GM10266 (cell line): Measurements from ENCODE around the gene HHAT.

Experiments used
- DNase-seq: peaks from one replicate; pipeline ENCODE4 v3.0.0; 2012; ENCODE audit errors: extremely low spot score
- CTCF ChIP-seq: IDR thresholded peaks from 2 replicates; pipeline ENCODE4 v1.5.1; 2012; ENCODE audit warnings: mild to moderate bottlenecking, low read depth; ENCODE audit not compliant: control insufficient read depth, insufficient read depth; ENCODE audit errors: missing control alignments

The HHAT gene

GRCh38 chr1:210374600-210374953 is 45.9 kb downstream of the HHAT start:
- TF ChIP-seq CTCF = no peak
- DNase-seq = no peak

DNA sequence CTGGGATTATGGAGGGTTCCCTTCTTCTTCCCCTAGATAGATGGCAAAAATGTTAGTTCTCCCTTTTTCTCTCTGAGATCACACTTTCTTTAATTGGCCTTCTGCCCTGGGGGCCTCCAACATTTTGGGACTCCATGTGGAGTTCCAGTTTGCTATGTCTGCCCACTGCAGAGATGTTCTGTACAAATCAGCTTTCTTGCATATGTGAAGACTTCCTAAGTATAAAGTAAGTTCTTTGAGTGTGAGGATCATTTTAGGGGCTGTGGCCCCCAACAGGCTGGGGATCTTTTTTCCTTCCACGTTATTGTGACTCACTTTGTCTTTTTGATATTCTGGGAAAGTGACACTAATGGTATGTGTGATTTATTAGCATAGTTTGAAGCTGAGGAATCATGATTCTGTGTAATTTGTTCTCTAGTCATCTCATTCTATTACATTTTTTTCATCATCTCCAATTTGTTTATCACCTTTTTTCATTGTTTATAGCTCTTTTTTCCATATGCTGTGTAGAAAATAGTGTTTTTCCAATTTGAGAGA is 48.2 kb downstream of the HHAT start:
- TF ChIP-seq CTCF = no peak
- DNase-seq = no peak

DNA sequence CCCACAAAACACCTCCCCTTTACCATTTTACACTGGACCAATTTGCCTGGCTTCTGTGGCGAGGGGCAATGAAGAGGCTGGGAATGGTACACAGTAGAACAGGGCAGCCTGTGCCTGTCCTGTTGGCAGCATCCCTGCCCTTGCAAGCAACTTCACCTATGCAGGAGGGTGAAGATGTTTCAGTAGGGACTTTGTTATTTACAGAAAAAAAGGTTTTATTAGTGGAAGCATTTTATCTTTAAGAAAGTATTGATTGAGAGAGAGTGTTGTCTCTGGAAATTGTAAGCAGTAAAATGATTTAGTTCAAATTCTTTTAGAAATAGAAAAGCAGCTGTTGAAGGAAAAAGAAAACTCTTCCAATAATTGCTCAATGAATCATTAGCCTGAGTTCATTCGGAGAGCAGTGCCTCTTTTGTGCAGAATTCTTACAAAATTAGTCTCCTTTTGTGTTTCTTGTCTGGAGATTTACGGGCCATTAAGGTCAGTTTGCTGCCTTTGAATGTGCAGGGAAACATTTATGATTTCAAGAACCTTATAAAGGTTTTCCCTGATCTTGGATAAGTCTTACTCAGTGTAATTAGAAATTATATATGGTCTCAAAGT is 49.1 kb downstream of the HHAT start:
- no peak for DNase-seq
- no peak for TF ChIP-seq CTCF

DNA sequence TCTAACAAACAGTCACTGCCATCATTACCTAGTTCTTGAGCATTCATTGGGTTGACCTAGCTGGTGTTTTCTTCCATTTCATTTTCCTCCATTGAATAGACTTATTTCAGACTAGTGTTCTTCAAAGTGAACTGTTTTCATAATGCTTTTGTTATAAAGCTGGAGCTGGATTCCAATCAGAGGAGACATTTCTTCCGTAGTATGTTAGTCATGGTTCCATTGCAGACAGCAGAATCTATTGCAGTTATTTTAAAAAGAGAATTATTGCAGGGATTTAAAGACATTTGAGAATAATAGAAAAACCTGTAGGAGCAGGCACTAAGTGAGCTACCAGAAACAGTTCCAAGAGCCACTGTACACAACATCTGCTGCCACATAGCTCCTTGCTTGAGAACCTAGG is 50.0 kb downstream of the HHAT start:
- TF ChIP-seq CTCF = no peak
- DNase-seq = no peak

GRCh38 chr1:210381934-210382333 is 53.2 kb downstream of the HHAT start:
- DNase-seq = no peak
- no peak for TF ChIP-seq CTCF

GRCh38 chr1:210384625-210385024 is 55.9 kb downstream of the HHAT start:
- TF ChIP-seq CTCF = no peak
- DNase-seq = no peak

DNA sequence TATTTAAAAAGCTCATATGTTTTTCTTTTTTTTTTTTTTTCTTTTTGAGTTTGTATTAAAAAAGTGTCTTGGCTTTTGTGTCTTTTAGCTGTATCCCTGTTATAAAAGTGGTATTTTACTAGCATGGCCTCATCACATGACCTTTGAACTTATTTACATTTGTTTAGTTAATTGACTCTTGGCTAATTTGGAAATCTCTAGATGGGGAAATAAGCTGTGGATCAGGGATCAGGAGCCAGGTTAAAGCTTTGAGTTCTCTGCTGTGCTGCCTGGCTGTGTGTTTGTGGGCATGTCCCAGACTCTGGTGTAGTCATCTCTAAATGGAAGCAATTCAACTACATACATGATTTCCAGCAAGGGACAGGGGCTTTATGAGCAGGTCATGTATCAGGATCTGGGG is 56.5 kb downstream of the HHAT start:
- no peak for DNase-seq

More for the DNA sequence above, 56.5 kb downstream of the HHAT start:
- TF ChIP-seq CTCF = no peak
